ENCODE measurements around the gene UCP3.

The UCP3 gene

GRCh38 chr11:74021998-74022397 is 13.1 kb upstream of the UCP3 start:
- no peak for DNase-seq
- Mint-ChIP-seq H3K27ac (no peak overlapping the region), H3K9me3 (no peaks in the 10 kb centered on the region), H3K4me1 (peaks cover 8% of the 10 kb centered on the region), H3K27me3 (ENCODE audit: low read depth, poor library complexity) (no peaks in the 10 kb centered on the region), H3K36me3 (ENCODE audit: low read depth) (peaks cover 28% of the 10 kb centered on the region), H3K4me3 (no peak overlapping the region)
- no peak for TF ChIP-seq CTCF (IDR thresholded peaks at IDR 0.05)

GRCh38 chr11:74020539-74020938 is 11.7 kb upstream of the UCP3 start:
- Mint-ChIP-seq H3K9me3 (no peaks in the 10 kb centered on the region), H3K4me1 (peaks cover 8% of the 10 kb centered on the region), H3K4me3 (no peak overlapping the region), H3K27me3 (ENCODE audit: low read depth, poor library complexity) (no peaks in the 10 kb centered on the region), H3K36me3 (ENCODE audit: low read depth) (peaks cover 32% of the 10 kb centered on the region), H3K27ac (no peak overlapping the region)
- DNase-seq = no peak
- no peak for TF ChIP-seq CTCF (IDR thresholded peaks at IDR 0.05)

- DNase-seq = no peak
- no peak for TF ChIP-seq CTCF (IDR thresholded peaks at IDR 0.05)
- Mint-ChIP-seq H3K27me3 (ENCODE audit: low read depth, poor library complexity) (no peaks in the 10 kb centered on the region), H3K9me3 (no peaks in the 10 kb centered on the region), H3K27ac (no peak overlapping the region), H3K4me1 (peaks cover 8% of the 10 kb centered on the region), H3K4me3 (no peak overlapping the region), H3K36me3 (ENCODE audit: low read depth) (peaks cover 31% of the 10 kb centered on the region)
These were observed 11.0 kb upstream of the UCP3 start for GRCh38 chr11:74019860-74020259.

GRCh38 chr11:74019104-74019738 is 10.3 kb upstream of the UCP3 start:
- Mint-ChIP-seq H3K27ac (no peak overlapping the region), H3K4me3 (no peak overlapping the region), H3K9me3 (no peaks in the 10 kb centered on the region), H3K36me3 (ENCODE audit: low read depth) (peaks cover 31% of the 10 kb centered on the region), H3K4me1 (peaks cover 8% of the 10 kb centered on the region), H3K27me3 (ENCODE audit: low read depth, poor library complexity) (no peaks in the 10 kb centered on the region)
- no peak for DNase-seq
- TF ChIP-seq CTCF (IDR thresholded peaks at IDR 0.05) = no peak

- H3K36me3 Mint-ChIP-seq (ENCODE audit: low read depth) = peaks cover 25% of the 10 kb centered on the region
- H3K4me1 Mint-ChIP-seq = peaks cover 4% of the 10 kb centered on the region
- DNase-seq = no peak
- H3K27ac Mint-ChIP-seq = no peak overlapping the region
- H3K9me3 Mint-ChIP-seq = no peaks in the 10 kb centered on the region
- no peak for TF ChIP-seq CTCF (IDR thresholded peaks at IDR 0.05)
- no peaks in the 10 kb centered on the region for H3K27me3 Mint-ChIP-seq (ENCODE audit: low read depth, poor library complexity)
- H3K4me3 Mint-ChIP-seq = no peak overlapping the region
These were observed 9.6 kb upstream of the UCP3 start for GRCh38 chr11:74018331-74019005.

- Mint-ChIP-seq H3K27ac (no peak overlapping the region), H3K4me3 (no peak overlapping the region), H3K36me3 (ENCODE audit: low read depth) (peaks cover 25% of the 10 kb centered on the region), H3K9me3 (no peaks in the 10 kb centered on the region), H3K27me3 (ENCODE audit: low read depth, poor library complexity) (no peaks in the 10 kb centered on the region), H3K4me1 (peaks cover under 1% of the 10 kb centered on the region)
- DNase-seq = no peak
- TF ChIP-seq CTCF (IDR thresholded peaks at IDR 0.05) = no peak
These were observed 8.7 kb upstream of the UCP3 start for GRCh38 chr11:74017631-74018030.
